Right atrium auricular region (tissue), 2 donors: ENCODE measurements around the gene CEACAM7. TPM values are rescaled to one million over a fixed set of nuclear protein-coding genes. Genes with fewer than 3 reads are reported as not detected.

Source experiments
- DNase-seq: peaks from one replicate; pipeline ENCODE4 v3.0.0-alpha.2; 2019; ENCODE audit warnings: low spot score
- H3K27ac ChIP-seq, 2 donors: fragments of 200-600 bp; sonication (generic); 1 replicate in 1 of 2; 2 replicates in 1 of 2; pipeline ENCODE4 v1.5.1; 2016 to 2019
- H3K27me3 ChIP-seq, 2 donors: fragments of 200-600 bp; sonication (generic); one replicate each; pipeline versions ENCODE4 v1.5.1 to v1.6.0; 2017 to 2019
- H3K36me3 ChIP-seq: fragments of 200-600 bp; sonication (generic); one replicate; pipeline ENCODE4 v1.5.1; 2016
- H3K4me1 ChIP-seq, 2 donors: fragments of 200-600 bp; sonication (generic); one replicate each; pipeline versions ENCODE4 v1.5.1 to v1.6.0; 2017 to 2019
- H3K4me3 ChIP-seq, 2 donors: fragments of 200-600 bp; sonication (generic); 1 replicate in 1 of 2; 2 replicates in 1 of 2; pipeline ENCODE4 v1.5.1; 2017 to 2019; ENCODE audit warnings: mild to moderate bottlenecking in 1 of 2, moderate library complexity in 1 of 2
- H3K9me3 ChIP-seq, 2 donors: fragments of 200-600 bp; sonication (generic); one replicate each; pipeline ENCODE4 v1.5.1; 2019
- total RNA-seq, 2 donors: library from RNA; depleted of rRNA; stranded (reverse); fragments of >200 nt; gene quantifications; one replicate each; pipeline ENCODE4 v1.1.0, GENCODE V29; 2016
- TF ChIP-seq, protein P1 (sequence below), 2 donors: fragments of 200-600 bp; sonication (generic); IDR thresholded peaks; one replicate each; pipeline ENCODE4 v1.5.1; 2019; ENCODE audit warnings: antibody characterized with exemption in 2 of 2

Gene CEACAM7
- total RNA-seq: not detected

DNA sequence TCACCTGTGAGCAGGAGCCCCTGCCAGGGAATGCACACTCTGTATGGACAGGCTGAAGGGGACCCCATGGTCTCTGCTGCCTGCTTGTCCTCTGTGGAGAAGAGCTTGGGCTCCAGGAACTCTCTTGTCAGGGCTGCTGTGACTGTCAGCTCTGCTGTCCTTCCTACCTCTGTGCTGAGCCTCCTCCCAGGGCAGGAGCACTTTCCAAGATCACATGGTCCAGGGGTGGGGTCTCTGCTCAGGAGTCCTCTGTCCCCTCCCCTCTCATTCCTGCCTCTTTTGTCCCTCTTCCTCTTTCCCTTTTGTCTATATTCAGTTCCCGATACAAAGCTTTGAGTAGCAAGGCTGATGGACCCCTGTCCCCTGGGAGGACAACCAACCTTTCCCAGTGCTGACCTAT, at the start of gene CEACAM7:
Gene CEACAM7 (minus strand): TSS at position 173 of the 400 bp plus-strand sequence. CDS start 105 bp downstream, at position 68.
- DNase-seq: no peak
- Histone ChIP-seq H3K27me3 (no peaks in the 10 kb centered on the region), H3K9me3 (peaks cover 0 to 13% of the 10 kb centered on the region in 2 donors), H3K27ac (no peak within 1 kb of the TSS), H3K4me1 (no peaks in the 10 kb centered on the region), H3K4me3 (no peak within 1 kb of the TSS), H3K36me3 (no peaks in the 10 kb centered on the region)
- TF ChIP-seq, protein P1, sequence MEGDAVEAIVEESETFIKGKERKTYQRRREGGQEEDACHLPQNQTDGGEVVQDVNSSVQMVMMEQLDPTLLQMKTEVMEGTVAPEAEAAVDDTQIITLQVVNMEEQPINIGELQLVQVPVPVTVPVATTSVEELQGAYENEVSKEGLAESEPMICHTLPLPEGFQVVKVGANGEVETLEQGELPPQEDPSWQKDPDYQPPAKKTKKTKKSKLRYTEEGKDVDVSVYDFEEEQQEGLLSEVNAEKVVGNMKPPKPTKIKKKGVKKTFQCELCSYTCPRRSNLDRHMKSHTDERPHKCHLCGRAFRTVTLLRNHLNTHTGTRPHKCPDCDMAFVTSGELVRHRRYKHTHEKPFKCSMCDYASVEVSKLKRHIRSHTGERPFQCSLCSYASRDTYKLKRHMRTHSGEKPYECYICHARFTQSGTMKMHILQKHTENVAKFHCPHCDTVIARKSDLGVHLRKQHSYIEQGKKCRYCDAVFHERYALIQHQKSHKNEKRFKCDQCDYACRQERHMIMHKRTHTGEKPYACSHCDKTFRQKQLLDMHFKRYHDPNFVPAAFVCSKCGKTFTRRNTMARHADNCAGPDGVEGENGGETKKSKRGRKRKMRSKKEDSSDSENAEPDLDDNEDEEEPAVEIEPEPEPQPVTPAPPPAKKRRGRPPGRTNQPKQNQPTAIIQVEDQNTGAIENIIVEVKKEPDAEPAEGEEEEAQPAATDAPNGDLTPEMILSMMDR (IDR thresholded peaks at IDR 0.05): no peak

DNA sequence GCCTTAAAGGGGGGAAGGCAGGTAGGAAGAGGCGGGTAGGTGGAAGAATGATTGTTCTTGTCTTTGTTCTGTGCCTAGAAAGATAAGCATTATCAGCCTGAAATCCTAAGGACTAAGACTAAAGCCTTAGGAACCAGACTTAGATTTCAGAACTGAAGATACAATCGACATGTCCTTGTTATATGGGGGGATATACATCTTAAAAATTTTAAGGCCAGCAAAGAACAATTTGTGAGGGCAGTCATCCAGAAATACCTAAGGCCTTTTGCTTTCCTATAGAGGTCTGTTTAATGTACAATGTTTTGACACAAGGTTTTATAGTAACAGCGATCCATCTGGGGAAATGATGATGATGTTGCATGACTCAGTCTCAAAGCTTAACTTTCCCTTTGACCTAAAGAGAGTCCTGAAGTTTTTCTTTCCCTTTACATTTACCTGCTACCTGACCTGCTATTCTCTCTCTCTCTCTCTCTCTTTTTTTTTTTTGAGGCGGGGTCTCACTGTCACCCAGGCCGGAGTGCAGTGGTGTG, 47.1 kb upstream of the CEACAM7 start:
- TF ChIP-seq, protein P1 (IDR thresholded peaks at IDR 0.05): no peak
- Histone ChIP-seq H3K27me3 (no peaks in the 10 kb centered on the region), H3K9me3 (no peaks in the 10 kb centered on the region), H3K36me3 (no peaks in the 10 kb centered on the region), H3K27ac (no peak overlapping the region), H3K4me3 (no peak overlapping the region), H3K4me1 (no peaks in the 10 kb centered on the region)
- DNase-seq: no peak

DNA sequence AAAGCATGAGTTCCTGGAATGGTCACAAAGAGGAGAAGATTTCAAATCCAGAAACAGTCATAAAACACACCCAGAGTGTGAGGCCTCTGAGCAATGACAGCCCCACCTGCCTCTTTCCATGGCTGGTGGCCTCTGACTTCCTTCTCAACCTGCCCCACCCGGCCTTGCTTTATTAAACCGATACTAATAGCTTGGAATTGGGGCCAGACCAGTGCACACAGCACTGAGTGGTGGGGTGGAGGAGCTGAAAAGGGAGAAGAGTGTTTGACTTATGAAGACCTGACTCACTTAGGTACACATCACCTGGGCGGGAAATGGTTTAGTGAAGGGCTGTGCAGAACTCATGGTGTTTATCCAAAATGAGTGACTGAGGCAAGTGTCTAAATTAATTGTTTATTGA, 46.5 kb upstream of the CEACAM7 start:
- no peak overlapping the region for H3K4me3 ChIP-seq
- H3K9me3 ChIP-seq: no peaks in the 10 kb centered on the region
- H3K27ac ChIP-seq: no peak overlapping the region
- DNase-seq: no peak
- TF ChIP-seq, protein P1 (IDR thresholded peaks at IDR 0.05): no peak
- H3K36me3 ChIP-seq: no peaks in the 10 kb centered on the region
- no peaks in the 10 kb centered on the region for H3K4me1 ChIP-seq
- no peaks in the 10 kb centered on the region for H3K27me3 ChIP-seq

DNA sequence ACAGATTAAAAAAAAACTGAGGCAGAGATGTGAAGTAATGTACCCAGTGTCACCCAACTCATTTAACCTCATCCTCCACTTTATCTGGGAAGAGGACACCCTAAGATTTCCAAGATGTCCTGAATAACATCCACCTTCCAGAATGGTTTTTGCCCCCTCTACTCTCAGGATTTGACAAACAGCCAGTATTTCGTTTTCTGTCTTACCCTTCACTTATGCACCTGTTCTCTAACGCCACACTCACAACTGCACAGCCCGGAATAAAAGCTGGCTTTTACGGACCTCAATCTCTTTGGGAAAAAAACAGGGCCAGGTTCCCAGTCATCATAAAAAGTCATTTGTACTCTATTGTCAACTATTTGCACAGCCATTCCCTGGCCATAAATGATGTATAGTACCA, 46.1 kb upstream of the CEACAM7 start:
- Histone ChIP-seq H3K4me1 (no peaks in the 10 kb centered on the region), H3K27ac (no peak overlapping the region), H3K9me3 (no peaks in the 10 kb centered on the region), H3K27me3 (no peaks in the 10 kb centered on the region), H3K36me3 (no peaks in the 10 kb centered on the region), H3K4me3 (no peak overlapping the region)
- DNase-seq: no peak
- TF ChIP-seq, protein P1 (IDR thresholded peaks at IDR 0.05): no peak

DNA sequence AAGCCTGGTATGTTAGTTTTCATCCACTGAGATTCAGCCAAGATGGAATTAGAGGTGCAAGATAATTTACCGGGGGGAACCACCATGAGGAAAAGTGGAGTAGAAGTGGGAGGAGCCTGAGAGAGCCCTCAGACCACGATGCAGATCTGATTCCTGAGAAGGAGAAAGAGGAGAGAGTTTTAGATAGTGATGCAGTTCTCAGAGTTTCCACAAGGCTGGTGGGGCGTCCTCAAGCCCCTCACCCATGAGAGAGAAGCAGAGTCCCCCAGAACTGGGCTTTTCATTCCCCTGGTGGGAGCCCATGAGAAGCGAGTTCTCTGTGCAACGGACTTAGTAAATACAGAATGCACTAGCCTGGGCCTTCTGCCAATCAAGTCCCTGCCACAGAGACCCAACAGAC, 38.4 kb upstream of the CEACAM7 start:
- no peaks in the 10 kb centered on the region for H3K27me3 ChIP-seq
- TF ChIP-seq, protein P1 (IDR thresholded peaks at IDR 0.05): no peak
- no peaks in the 10 kb centered on the region for H3K36me3 ChIP-seq
- no peak overlapping the region for H3K27ac ChIP-seq
- H3K4me1 ChIP-seq: no peaks in the 10 kb centered on the region
- no peaks in the 10 kb centered on the region for H3K9me3 ChIP-seq
- no peak for DNase-seq
- H3K4me3 ChIP-seq: no peak overlapping the region

DNA sequence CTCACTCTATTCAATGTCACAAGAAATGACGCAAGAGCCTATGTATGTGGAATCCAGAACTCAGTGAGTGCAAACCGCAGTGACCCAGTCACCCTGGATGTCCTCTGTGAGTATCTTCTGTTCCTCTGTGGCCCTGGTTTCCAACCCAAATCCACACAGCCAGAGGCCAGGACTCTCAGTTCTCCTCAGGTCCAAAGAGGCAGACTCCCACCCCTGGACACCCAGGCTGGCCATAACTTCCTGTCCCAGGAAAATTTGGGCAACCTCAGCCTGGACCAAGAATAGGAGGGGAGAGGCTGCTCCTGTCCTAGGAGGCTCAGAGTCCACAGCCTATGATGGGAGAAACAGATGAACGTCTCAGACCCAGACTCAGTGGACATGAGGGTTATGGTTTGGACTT, 32.0 kb upstream of the CEACAM7 start:
- DNase-seq: no peak
- no peaks in the 10 kb centered on the region for H3K27me3 ChIP-seq
- H3K4me3 ChIP-seq: no peak overlapping the region
- no peak overlapping the region for H3K27ac ChIP-seq
- TF ChIP-seq, protein P1 (IDR thresholded peaks at IDR 0.05): no peak
- no peaks in the 10 kb centered on the region for H3K36me3 ChIP-seq
- no peaks in the 10 kb centered on the region for H3K4me1 ChIP-seq
- no peaks in the 10 kb centered on the region for H3K9me3 ChIP-seq
